HPDE6-E6E7 (cell line): ENCODE results near the gene LRRC36.
"Not testable (repeated sequence)": the region's sequence is repeated elsewhere in the genome, so short reads cannot be mapped to it uniquely, and the experiment has no call there.

Experiments used
- DNase-seq: peaks from one replicate; pipeline ENCODE4 v3.0.0; 2011; ENCODE audit warnings: missing footprints; ENCODE audit errors: extremely low spot score

The LRRC36 gene

GRCh38 chr16:67345401-67345800 is 18.8 kb downstream of the LRRC36 start:
- DNase-seq = no peak

GRCh38 chr16:67346341-67346740 is 19.7 kb downstream of the LRRC36 start:
- DNase-seq = no peak

- no peak for DNase-seq
These were observed 22.6 kb downstream of the LRRC36 start for GRCh38 chr16:67349172-67349571.

GRCh38 chr16:67350324-67350723 is 23.7 kb downstream of the LRRC36 start:
- no peak for DNase-seq

- DNase-seq = not testable (repeated sequence)
These were observed 25.8 kb downstream of the LRRC36 start for GRCh38 chr16:67352463-67352862.

GRCh38 chr16:67356396-67356795 is 29.8 kb downstream of the LRRC36 start:
- DNase-seq = no peak

GRCh38 chr16:67357561-67357960 is 30.9 kb downstream of the LRRC36 start:
- no peak for DNase-seq

GRCh38 chr16:67359540-67360269 is 33.1 kb downstream of the LRRC36 start:
- DNase-seq = not testable (repeated sequence)

GRCh38 chr16:67361038-67361437 is 34.4 kb downstream of the LRRC36 start:
- DNase-seq = no peak

- DNase-seq = no peak
These were observed 38.1 kb downstream of the LRRC36 start for GRCh38 chr16:67364600-67365235.

- no peak for DNase-seq
These were observed 44.0 kb downstream of the LRRC36 start for GRCh38 chr16:67370661-67371060.

GRCh38 chr16:67372664-67373063 is 46.0 kb downstream of the LRRC36 start:
- DNase-seq = no peak

- DNase-seq = not testable (repeated sequence)
These were observed 49.4 kb downstream of the LRRC36 start for GRCh38 chr16:67376012-67376411.

- DNase-seq = no peak
These were observed 52.0 kb downstream of the LRRC36 start for GRCh38 chr16:67378642-67379041.

- DNase-seq = no peak
These were observed 56.7 kb downstream of the LRRC36 start for GRCh38 chr16:67383284-67383683.

GRCh38 chr16:67384778-67385510 is 58.3 kb downstream of the LRRC36 start:
- no peak for DNase-seq

- no peak for DNase-seq
These were observed 60.3 kb downstream of the LRRC36 start for GRCh38 chr16:67386861-67387455.

- no peak for DNase-seq
These were observed 61.0 kb downstream of the LRRC36 start for GRCh38 chr16:67387479-67388079.

- DNase-seq = no peak
These were observed 61.6 kb downstream of the LRRC36 start for GRCh38 chr16:67388191-67388590.

- no peak for DNase-seq
These were observed 62.0 kb downstream of the LRRC36 start for GRCh38 chr16:67388591-67388990.

- no peak for DNase-seq
These were observed 63.5 kb downstream of the LRRC36 start for GRCh38 chr16:67389911-67390815.
